Measurements from ENCODE around the gene PIP5KL1. TPM values are rescaled to one million over a fixed set of nuclear protein-coding genes. Genes with fewer than 3 reads are reported as not detected.

Gene PIP5KL1
- polyA plus RNA-seq, 1 donor (not counting 4 experiments of a cell fraction or from before 2014, with no cell fraction given) = 4.4 TPM

GRCh38 chr9:127963041-127963358, 32.4 kb upstream of the PIP5KL1 start:
- H2AFZ ChIP-seq (ENCODE audit: control insufficient read depth, low read length) = no peak overlapping the region
- FAIRE-seq = no peak
- H4K20me1 ChIP-seq (ENCODE audit: control insufficient read depth, extremely low read depth, insufficient read depth, low read length) = no peaks in the 10 kb centered on the region
- peaks cover 0 to 3% of the 10 kb centered on the region in 2 experiments for H3K36me3 ChIP-seq (ENCODE audit: control insufficient read depth in 2 of 2, extremely low read depth in 1 of 2, insufficient read depth in 2 of 2, low read length in 2 of 2)
- H3K79me2 ChIP-seq (ENCODE audit: control insufficient read depth, insufficient read depth, low read length) = peaks cover 7% of the 10 kb centered on the region
- H3K9me3 ChIP-seq (ENCODE audit: control insufficient read depth, low read depth, low read length) = no peaks in the 10 kb centered on the region
- no peak overlapping the region for H3K4me2 ChIP-seq (ENCODE audit: control insufficient read depth, extremely low read depth, insufficient read depth, low read depth, low read length)
- no peak overlapping the region for H3K4me3 ChIP-seq (ENCODE audit: control insufficient read depth in 2 of 3, extremely low read depth in 1 of 3, insufficient read depth in 2 of 3, low read depth in 1 of 3, low read length in 3 of 3)
- H3K27ac ChIP-seq (ENCODE audit: control insufficient read depth, insufficient read depth, low read length) = no peak overlapping the region
- peaks cover 45% of the 10 kb centered on the region for H3K4me1 ChIP-seq (ENCODE audit: control insufficient read depth, extremely low read depth, insufficient read depth, low read length)
- dilution Hi-C loops (cut with MboI; ENCODE audit: extremely low pct_ligation_motif_present, low sequenced_read_pairs) = no loop called here
- H3K9me1 ChIP-seq (ENCODE audit: control insufficient read depth, extremely low read depth, insufficient read depth, low read length) = no peaks in the 10 kb centered on the region
- H3K9ac ChIP-seq (ENCODE audit: control insufficient read depth, extremely low read depth, insufficient read depth, low read length) = no peak overlapping the region
- DNase-seq (ENCODE audit: low read depth, low spot score) = no peak
- H3K27me3 ChIP-seq (ENCODE audit: control insufficient read depth, extremely low read depth, insufficient read depth, low read length) = no peaks in the 10 kb centered on the region
- TF ChIP-seq CTCF (optimal IDR thresholded peaks at IDR 0.05 in 1 of 3, IDR thresholded peaks at IDR 0.05 in 1 of 3, conservative IDR thresholded peaks at IDR 0.05 in 1 of 3; ENCODE audit: extremely low read depth in 1 of 3, insufficient read depth in 2 of 3, low read length in 3 of 3) (no peak), EZH2 (IDR thresholded peaks at IDR 0.05; ENCODE audit: low read length) (no peak)

GRCh38 chr9:127962278-127962677, 31.7 kb upstream of the PIP5KL1 start:
- Histone ChIP-seq H3K4me1 (ENCODE audit: control insufficient read depth, extremely low read depth, insufficient read depth, low read length) (peaks cover 38% of the 10 kb centered on the region), H4K20me1 (ENCODE audit: control insufficient read depth, extremely low read depth, insufficient read depth, low read length) (no peaks in the 10 kb centered on the region), H3K79me2 (ENCODE audit: control insufficient read depth, insufficient read depth, low read length) (peaks cover 4% of the 10 kb centered on the region), H3K9me1 (ENCODE audit: control insufficient read depth, extremely low read depth, insufficient read depth, low read length) (no peaks in the 10 kb centered on the region), H3K4me3 (ENCODE audit: control insufficient read depth in 2 of 3, extremely low read depth in 1 of 3, insufficient read depth in 2 of 3, low read depth in 1 of 3, low read length in 3 of 3) (no peak overlapping the region), H3K27ac (ENCODE audit: control insufficient read depth, insufficient read depth, low read length) (no peak overlapping the region), H3K9ac (ENCODE audit: control insufficient read depth, extremely low read depth, insufficient read depth, low read length) (no peak overlapping the region), H2AFZ (ENCODE audit: control insufficient read depth, low read length) (no peak overlapping the region), H3K4me2 (ENCODE audit: control insufficient read depth, extremely low read depth, insufficient read depth, low read depth, low read length) (no peak overlapping the region), H3K9me3 (ENCODE audit: control insufficient read depth, low read depth, low read length) (no peaks in the 10 kb centered on the region), H3K27me3 (ENCODE audit: control insufficient read depth, extremely low read depth, insufficient read depth, low read length) (no peaks in the 10 kb centered on the region), H3K36me3 (ENCODE audit: control insufficient read depth in 2 of 2, extremely low read depth in 1 of 2, insufficient read depth in 2 of 2, low read length in 2 of 2) (peaks cover 0 to 3% of the 10 kb centered on the region in 2 experiments)
- DNase-seq (ENCODE audit: low read depth, low spot score) (no peak), FAIRE-seq (no peak)
- dilution Hi-C loops (cut with MboI; ENCODE audit: extremely low pct_ligation_motif_present, low sequenced_read_pairs) = no loop called here
- TF ChIP-seq EZH2 (IDR thresholded peaks at IDR 0.05; ENCODE audit: low read length) = no peak
- TF ChIP-seq CTCF (optimal IDR thresholded peaks at IDR 0.05 in 1 of 3, IDR thresholded peaks at IDR 0.05 in 1 of 3, conservative IDR thresholded peaks at IDR 0.05 in 1 of 3; ENCODE audit: extremely low read depth in 1 of 3, insufficient read depth in 2 of 3, low read length in 3 of 3) = no peak

Measured in keratinocyte (primary cell).